ENCODE measurements around the gene LHX3.

Gene LHX3

DNA sequence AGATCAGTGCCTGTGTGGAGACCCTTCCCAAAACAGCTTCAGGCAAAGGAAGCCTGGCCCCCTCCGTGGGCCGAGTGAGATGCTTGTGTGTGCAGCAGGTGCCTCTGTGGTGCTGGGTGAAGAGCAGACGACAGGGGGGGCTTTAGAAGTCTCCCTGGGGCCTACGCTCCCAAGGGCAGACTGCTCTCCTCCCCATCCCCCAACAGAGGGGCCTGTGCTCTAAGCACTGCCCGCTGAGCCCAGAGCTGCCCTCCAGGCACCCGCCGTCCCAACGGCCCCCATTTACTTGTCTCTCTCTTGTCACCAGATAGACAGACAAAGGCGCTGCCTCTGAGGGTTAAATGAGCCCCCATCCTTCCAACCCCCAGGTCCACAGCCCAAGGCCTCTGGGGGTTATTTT lies 2.7 kb upstream of the LHX3 start:
- no peak for DNase-seq (ENCODE audit: low spot score)

DNA sequence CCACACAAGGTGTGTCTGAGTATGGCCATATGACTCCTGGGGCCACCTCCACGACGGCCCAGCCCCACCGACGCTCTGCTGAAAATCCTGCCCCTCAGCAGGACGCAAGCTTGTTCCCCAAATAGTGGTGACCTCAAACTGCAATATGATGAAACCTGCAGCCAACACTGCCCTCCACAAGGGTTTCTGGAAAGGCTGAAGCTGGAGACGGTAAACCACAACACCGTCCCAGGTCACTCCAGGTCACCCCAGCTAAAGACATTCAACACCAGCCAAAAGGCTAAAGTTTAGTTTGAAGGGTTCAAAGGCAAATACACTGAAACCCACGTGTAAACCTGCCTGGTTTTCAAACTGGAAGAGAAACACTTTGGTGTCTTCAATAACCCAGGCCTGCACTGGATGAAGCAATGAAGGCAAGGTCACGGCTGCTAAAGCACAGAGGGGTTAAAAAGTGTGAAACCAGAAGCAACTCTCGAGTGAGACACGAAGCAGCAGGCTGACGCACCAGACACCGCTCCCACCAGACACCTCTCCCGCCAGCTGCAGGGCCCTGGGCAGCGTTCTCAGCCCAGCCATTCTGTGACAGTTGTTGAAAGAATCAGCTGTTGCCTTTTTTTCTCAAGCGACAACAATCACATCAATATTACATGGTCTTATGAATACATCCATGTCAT lies 1.8 kb upstream of the LHX3 start:
- no peak for DNase-seq (ENCODE audit: low spot score)

DNA sequence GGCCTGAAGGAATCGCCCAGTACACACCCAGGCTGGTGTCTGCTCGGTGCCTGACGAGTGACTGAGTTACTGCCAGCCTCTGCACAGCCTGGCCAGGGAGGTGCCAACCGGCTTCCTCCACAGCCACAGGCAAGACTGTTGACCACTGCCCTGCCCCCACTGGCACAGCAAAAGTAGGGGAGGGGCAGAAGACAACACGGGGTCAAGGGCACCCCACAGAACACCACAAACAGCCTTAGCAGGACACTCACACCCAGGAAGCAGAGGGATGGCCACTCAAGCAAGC lies 722 bp upstream of the LHX3 start:
- no peak for DNase-seq (ENCODE audit: low spot score)

GRCh38 chr9:136204145-136204805 lies 653 bp downstream of the LHX3 start:
- DNase-seq (ENCODE audit: low spot score): no peak

DNA sequence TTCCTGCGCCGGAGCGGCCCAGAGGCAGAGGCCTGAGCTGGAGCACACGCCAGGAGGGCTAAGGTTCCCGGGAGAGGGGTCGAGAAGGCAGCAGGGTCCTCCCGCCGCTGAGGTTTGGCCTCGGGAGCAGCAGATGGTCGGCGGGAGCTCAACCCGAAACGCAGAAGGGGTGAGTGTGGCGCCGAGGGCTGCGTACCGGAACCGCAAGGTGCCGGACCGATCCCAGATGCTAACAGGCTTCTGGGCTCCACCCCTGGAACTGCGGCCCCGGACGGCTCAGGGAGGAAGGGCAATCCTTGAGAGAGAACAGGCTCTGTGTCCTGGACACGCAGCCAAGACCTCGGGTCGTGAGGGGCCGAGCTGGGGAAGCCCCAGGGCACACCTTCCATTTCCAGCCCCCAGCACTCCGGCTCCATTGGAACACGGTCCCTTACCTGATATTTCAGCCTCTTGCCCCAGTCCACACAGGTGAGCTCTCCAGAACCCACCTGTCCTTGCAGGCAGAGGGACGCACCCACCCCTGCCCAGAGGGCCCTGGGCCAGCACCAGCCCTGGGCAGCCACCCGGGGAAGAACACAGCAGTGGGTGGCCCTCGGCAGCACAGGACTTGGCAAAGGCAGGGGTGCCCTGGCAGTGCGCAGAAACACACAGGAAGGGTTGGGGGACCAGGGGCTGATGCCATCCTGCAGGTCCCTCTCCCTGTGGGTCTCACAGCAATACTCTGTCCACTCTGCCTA lies 1.4 kb downstream of the LHX3 start:
- DNase-seq (ENCODE audit: low spot score): no peak

DNA sequence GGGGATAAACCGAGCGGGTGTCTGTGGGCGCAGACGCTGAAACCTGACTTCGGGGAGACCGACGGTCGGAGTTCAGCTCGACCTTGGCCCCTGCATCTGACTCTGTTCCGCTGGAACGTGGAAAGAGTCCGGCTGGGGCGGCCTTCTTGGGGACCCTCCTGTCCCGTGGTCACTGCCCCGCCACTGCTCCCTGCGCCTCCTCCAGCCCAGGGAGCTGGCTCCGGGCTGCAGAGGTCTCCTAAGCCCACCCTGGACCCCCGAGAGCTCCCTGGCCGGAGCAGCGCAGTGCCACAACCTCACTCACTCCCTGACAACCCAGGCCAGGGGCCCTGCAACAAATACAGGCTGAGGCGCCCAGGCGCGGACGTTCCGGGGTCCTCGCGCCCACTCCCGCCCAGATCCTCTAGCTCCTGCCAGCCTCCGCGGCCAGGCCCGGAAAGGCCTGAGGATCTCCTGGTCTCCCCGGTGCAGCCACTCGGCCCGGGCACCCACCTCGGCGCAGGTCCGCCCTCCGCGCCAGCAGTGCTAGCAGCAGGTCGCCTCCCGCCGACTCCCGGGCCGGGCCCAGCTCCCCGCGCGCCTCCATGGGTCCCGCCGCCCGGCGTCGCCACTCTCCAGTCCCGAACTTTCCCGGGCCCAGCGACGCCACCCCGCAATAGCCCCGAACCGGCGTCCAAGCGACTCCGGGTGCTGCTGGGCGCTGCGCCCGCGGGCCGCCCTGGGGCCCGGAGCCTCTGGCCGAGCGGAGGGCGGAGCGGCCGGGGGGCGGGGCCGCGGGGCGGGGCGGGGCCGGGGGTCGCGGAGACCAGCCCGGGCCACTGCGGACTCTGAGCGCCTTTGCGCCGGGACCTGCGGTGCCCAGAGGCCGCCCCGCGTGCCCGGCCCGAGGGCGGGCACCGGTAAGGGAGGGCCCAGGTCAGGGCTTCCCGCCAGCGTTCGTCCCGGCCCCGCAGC lies 2.2 kb downstream of the LHX3 start:
- DNase-seq (ENCODE audit: low spot score): no peak

- peak; percentile 86 for DNase-seq (ENCODE audit: low spot score)
Measured at GRCh38 chr9:136201609-136202453, 3.1 kb downstream of the LHX3 start.

DNA sequence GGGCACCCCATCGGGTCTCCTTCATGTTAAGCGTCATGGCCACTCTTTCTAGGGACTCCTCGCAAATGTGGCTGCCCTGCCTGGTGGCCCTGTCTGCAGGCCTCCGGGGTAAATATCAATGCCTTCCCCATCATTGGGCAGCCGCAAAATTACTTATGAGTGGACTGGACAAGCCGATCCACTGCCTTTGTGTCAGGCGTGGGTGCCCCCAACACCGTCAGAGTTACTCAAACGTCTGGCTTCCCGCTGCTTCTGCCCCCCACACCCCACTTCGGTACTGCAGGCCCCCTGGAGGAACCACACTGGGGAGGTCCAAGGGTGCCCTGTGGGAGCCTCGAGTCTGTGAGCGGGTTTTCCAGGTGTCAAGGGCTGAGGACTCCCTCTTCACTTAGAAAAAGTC lies 3.8 kb downstream of the LHX3 start:
- no peak for DNase-seq (ENCODE audit: low spot score)

DNA sequence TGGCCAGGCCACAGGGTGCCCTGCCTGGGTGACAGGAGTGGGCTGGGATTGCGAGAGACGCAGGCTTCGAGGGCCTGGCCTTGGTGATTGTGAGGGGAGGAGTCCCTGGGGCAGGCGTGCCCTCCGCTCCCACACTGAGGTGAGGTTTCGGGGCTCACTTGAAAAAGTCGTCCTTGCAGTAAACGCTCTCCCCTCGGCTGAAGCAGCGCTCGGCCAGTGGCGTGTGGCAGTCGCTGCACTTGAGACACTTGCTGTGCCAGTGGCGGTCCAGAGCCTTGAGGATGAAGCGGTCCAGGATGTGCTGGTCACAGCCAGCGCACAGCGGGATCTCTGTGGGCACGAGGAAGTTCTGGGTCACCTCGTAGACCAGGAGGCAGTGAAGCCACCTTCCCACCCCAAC lies 4.5 kb downstream of the LHX3 start:
- no peak for DNase-seq (ENCODE audit: low spot score)

GRCh38 chr9:136199391-136200288 lies 5.3 kb downstream of the LHX3 start:
- no peak for DNase-seq (ENCODE audit: low spot score)

GRCh38 chr9:136198605-136199083 lies 6.3 kb downstream of the LHX3 start:
- no peak for DNase-seq (ENCODE audit: low spot score)

DNA sequence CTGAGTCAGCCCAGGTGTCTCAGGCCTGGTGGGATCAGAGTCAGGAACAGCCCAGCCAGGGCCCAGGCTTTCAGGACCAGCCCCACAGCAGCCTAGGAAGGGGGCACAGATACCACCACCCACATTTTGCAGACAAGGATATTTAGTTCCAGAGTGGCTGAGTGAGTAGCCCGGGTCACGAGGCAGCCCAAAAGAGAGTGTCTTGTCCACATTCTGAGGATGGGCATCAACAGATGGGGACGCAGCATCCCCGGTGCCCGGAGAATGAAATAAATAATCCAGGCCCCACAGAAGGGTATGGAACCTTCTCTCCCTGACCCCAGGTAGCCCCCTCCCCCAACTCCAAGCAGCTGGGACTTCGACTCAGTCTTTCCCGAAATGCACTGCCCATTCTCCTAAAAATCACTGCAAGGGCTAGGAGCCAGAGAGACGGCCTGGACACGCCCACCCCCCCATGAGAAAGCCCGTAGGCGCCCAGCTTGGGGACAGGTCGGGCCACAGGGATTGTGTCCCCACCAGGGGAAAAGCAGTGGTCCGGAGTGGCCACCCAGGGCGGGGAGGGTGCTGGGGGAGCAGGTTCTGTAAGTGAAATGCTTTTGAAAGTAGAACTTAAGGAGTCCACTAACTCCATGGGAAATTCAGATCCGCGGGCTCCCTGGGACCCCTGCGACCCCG lies 6.9 kb downstream of the LHX3 start:
- DNase-seq (ENCODE audit: low spot score): no peak

GRCh38 chr9:136197084-136197875 lies 7.6 kb downstream of the LHX3 start:
- DNase-seq (ENCODE audit: low spot score): no peak

DNA sequence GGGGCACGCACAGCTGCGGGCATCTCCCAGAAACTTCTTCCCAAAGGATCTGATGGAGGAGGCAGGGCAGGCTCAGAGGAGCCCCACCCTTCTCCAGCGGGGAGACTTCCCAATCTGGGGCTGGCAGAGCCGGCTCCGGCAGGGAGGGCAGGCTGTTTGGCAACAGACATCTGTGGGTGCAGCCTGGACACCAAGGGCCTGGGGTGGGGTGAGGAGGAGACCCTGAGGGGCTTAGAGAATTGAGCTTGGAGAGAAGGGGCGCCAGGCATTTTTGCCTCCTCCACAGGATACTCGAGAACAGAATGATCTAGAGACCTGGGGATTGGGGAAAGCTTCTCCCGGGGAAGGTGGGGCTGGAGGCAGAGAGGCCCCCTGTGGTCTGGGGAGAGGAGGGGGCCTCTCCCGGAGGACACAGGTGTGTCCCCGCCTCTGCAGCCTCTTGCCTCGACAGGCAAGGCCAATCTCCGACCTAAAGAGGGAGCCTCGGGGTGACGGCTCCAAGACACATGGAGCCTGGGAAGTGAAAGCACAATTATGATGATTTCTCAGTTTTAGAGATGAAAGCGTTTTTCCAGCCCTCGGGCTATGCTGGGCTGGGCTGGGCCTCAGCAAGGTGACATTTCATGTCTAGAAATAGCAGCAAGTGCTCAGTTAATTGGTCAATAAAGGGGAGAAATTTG lies 8.4 kb downstream of the LHX3 start:
- no peak for DNase-seq (ENCODE audit: low spot score)

DNA sequence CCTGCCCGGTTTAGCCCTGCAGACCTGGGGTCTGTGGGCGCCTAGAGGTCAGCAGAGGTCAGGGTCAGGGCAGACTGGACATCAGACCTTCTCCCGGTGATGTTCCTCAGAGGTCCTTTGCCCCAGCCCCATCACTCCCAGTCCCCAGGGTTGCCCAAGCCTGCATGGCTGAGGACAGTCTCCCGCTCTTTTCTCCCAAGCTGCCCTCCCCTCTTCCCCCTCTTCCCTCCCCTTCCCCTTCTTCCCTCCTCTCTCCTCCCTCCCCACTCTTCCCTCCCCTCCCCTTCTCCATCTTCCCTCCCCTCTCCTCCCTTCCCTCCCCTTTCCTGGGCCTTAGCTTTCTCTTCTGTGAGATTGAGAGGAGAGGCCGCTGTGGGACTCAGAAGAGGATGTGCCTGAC lies 10.4 kb downstream of the LHX3 start:
- no peak for DNase-seq (ENCODE audit: low spot score)

DNA sequence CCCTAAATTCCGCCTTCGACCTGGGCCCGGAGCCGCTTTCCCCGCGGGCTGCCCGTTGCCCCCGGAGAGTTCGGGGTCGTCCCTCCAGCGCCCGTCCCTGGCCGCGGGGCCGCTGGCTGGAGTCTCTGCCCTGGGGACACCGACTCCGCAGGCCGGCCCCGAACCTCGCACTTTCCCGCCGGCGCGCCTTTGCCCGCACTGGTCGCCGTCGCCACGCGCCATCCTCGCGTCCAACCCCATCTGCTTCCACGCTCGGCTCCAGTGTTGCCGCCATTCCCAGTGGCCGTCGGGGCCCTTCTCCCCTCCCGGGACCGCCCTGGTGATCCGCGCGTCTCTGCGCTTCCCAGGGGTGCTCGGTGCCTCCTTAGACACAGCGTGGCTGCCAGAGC lies 11.0 kb downstream of the LHX3 start:
- no peak for DNase-seq (ENCODE audit: low spot score)

GRCh38 chr9:136193127-136193890 lies 11.6 kb downstream of the LHX3 start:
- DNase-seq (ENCODE audit: low spot score): no peak

All from AG20443 (cell line).